ENCODE measurements around the gene PATE4. TPM values are rescaled to one million over a fixed set of nuclear protein-coding genes. Genes with fewer than 3 reads are reported as not detected.

PATE4 gene, protein sequence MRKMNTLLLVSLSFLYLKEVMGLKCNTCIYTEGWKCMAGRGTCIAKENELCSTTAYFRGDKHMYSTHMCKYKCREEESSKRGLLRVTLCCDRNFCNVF
- not detected in 2 replicates for total RNA-seq (ENCODE audit: low replicate concordance)

DNA sequence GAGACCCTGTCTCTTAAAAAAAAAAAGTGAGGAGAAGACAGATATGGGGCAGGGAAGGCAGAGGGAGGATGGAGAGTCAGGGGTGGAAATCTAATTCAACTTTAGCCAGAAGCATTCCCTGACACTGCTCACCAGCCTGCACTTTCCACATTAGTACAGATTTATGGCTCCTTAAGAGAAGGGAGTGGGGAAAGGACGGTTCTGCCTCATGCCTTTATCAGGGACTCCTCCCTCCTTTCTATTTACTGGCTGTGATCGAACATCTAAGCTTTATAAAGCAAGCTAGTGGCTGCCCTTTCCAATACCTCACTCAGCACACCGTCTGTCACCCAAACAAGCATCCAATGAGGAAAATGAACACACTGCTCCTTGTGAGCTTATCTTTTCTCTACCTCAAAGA lies at the start of gene PATE4:
Gene PATE4, plus strand, starts transcription at position 301 of the 400 bp plus-strand sequence. Its CDS starts 44 bp downstream, at position 345.
- TF ChIP-seq, protein P1, sequence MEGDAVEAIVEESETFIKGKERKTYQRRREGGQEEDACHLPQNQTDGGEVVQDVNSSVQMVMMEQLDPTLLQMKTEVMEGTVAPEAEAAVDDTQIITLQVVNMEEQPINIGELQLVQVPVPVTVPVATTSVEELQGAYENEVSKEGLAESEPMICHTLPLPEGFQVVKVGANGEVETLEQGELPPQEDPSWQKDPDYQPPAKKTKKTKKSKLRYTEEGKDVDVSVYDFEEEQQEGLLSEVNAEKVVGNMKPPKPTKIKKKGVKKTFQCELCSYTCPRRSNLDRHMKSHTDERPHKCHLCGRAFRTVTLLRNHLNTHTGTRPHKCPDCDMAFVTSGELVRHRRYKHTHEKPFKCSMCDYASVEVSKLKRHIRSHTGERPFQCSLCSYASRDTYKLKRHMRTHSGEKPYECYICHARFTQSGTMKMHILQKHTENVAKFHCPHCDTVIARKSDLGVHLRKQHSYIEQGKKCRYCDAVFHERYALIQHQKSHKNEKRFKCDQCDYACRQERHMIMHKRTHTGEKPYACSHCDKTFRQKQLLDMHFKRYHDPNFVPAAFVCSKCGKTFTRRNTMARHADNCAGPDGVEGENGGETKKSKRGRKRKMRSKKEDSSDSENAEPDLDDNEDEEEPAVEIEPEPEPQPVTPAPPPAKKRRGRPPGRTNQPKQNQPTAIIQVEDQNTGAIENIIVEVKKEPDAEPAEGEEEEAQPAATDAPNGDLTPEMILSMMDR (IDR thresholded peaks at IDR 0.05; ENCODE audit: insufficient read depth, low read length), result no peak
- H3K4me3 ChIP-seq (ENCODE audit: low read depth, low read length), result no peak within 1 kb of the TSS
- DNase-seq (ENCODE audit: low read depth), result no peak

DNA sequence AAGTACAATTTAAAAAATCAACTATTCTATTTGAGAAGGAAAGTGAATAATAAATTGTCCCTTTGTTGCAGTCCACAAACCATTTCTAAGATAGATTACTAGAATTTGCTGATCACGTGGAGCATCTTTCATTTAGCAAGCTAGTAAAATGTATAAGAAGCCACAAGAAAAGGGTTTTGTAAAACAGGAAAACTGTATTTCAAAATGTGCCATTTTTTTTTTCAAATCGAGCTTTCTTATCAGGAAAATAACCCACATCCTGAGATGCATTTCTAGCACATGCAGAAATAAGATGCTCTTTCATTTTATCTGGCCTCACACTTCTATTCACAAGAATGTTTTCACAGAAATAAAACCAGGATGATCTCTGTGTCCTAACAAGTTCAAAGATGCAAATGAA lies 48.4 kb upstream of the PATE4 start:
- no peak overlapping the region for H3K4me3 ChIP-seq (ENCODE audit: low read depth, low read length)
- TF ChIP-seq, protein P1 (IDR thresholded peaks at IDR 0.05; ENCODE audit: insufficient read depth, low read length), result no peak
- no peak for DNase-seq (ENCODE audit: low read depth)

DNA sequence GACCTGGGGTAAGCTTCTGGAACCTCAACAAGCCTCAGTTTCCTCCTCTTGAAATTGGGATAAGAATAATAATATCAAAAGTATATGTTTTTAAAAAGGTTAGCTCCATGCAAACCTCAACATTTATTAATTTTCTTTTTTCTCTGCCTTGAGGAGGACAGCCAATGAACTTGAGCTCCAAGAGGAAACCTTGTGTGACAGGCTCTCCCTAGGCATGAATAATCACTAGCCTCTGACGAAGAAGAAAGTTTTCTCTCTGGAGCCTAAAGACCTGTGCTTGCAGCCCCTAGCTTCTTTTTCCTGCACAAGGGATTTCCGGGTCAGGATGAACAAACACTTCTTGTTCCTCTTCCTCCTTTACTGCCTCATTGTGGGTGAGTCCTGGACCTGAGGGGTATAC lies 45.3 kb upstream of the PATE4 start, which contains the start of gene PATE3:
Gene PATE3, plus strand, starts transcription at position 301 of the 400 bp plus-strand sequence. Its CDS starts 25 bp downstream, at position 326.
- TF ChIP-seq, protein P1 (IDR thresholded peaks at IDR 0.05; ENCODE audit: insufficient read depth, low read length), result no peak
- no peak for DNase-seq (ENCODE audit: low read depth)

DNA sequence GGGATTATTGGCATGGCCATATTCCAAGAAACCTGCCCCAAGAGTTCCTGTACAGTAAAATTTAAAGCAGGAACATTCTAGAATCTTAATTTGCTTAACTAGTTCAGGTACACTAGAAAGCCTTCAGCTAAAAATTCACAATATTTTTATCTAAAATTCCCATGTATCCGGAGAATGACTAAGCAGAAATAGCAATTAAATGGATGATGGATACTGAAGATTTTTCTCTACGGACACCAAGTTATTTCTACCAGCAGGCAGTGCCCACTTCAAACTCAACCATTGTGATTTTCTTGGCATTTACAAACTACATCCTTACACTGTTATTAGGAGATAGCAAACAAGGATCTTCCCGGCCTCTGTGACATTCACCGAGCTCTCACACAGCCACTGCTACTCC lies 42.3 kb upstream of the PATE4 start:
- TF ChIP-seq, protein P1 (IDR thresholded peaks at IDR 0.05; ENCODE audit: insufficient read depth, low read length), result no peak
- no peak for DNase-seq (ENCODE audit: low read depth)
- H3K4me3 ChIP-seq (ENCODE audit: low read depth, low read length), result no peak overlapping the region

More for the DNA sequence above, 45.3 kb upstream of the PATE4 start, which contains the start of gene PATE3:
- H3K4me3 ChIP-seq (ENCODE audit: low read depth, low read length), result no peak within 1 kb of the TSS

DNA sequence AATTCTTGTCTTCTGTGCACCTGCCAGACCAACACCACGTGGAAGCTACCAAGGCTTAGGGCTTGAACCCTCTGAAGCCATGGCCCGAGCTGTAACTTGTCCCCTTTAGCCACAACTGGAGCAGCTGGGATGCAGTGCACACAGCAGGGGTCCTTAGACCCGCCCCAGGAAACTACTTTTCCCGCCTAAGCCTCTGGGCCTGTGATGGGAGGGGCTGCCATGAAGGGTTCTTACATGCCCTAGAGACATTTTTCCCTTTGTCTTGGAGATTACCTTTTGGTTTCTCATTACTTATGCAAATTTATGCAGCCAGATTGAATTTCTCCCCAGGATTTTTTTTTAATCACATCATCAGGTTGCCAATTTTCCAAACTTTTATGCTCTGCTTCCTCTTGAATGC lies 35.5 kb upstream of the PATE4 start:
- DNase-seq (ENCODE audit: low read depth), result no peak
- TF ChIP-seq, protein P1 (IDR thresholded peaks at IDR 0.05; ENCODE audit: insufficient read depth, low read length), result no peak
- H3K4me3 ChIP-seq (ENCODE audit: low read depth, low read length), result no peak overlapping the region

DNA sequence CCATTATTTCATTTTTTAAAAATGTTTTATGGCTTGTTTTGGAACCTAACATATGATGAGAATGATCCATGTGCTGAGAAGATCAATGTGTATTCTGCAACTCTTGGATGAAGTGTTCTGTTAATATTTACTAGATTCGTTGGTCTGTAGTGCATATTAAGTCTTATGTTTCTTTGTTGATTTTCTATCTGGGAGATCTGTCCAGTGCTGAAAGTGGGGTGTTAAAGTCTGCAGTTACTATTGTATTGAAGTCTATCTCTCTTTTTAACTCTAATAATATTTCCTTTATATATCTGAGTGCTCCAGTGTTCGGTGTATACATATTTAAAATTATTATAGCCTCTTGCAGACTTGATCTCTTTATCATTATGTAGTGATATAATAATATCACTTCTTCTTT lies 33.3 kb upstream of the PATE4 start:
- DNase-seq (ENCODE audit: low read depth), result no peak
- no peak overlapping the region for H3K4me3 ChIP-seq (ENCODE audit: low read depth, low read length)
- TF ChIP-seq, protein P1 (IDR thresholded peaks at IDR 0.05; ENCODE audit: insufficient read depth, low read length), result no peak

DNA sequence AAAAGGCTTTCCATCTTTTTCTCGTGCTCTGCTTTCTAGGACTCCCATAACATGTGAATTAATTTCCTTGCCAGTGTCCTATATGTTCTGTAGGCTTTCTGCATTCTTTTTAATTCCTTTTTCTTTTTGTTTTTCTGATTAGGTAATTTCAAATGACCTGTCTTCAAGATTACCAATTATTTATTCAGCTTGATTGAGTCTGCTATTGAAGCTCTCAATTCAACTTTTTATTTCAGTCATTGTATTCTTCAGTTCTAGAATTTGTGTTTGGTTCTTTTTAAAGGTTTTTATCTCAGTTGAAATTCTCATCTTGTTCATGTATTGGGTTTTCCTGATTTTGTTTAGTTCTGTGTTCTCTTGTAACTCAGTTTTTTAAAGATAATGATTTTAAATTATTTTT lies 30.7 kb upstream of the PATE4 start:
- H3K4me3 ChIP-seq (ENCODE audit: low read depth, low read length), result no peak overlapping the region
- no peak for DNase-seq (ENCODE audit: low read depth)
- TF ChIP-seq, protein P1 (IDR thresholded peaks at IDR 0.05; ENCODE audit: insufficient read depth, low read length), result no peak
